ENCODE measurements around the gene TIMM22.

Gene TIMM22

DNA sequence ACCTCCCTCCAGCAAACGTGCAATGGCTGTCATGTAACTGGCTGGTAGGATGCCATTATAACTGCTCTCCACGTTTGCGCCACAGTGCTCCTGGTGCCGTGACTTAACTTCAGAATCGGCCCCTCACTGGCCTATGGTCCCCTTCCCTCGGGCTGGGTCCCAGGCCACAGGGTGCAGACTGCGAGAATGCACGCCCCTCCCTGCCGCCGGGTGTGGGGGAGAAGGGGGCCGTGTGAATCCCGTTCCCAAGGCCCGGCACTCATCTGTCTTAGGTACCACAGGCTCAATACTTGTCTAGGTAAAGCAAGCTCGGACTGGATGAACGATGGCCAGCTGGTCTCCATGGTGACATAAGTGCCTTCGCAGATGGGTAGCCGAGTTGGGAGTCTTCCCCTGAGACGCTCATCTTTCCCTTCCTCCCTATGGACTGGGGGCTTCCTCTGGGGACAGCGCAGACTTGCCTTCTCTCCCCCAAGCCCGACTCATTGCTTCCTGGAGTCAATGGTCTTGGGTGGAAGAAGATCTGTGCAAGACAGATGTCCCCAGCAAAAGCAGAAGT lies 37.8 kb downstream of the TIMM22 start:
- no peak overlapping the region for H3K27ac ChIP-seq
- TF ChIP-seq ZFX (IDR thresholded peaks at IDR 0.05) (no peak), CTCF (conservative IDR thresholded peaks at IDR 0.05) (no peak)

- no peak overlapping the region for H3K27ac ChIP-seq
- TF ChIP-seq CTCF (conservative IDR thresholded peaks at IDR 0.05) (no peak), ZFX (IDR thresholded peaks at IDR 0.05) (no peak)
These were observed 38.7 kb downstream of the TIMM22 start for GRCh38 chr17:1035546-1036170.

DNA sequence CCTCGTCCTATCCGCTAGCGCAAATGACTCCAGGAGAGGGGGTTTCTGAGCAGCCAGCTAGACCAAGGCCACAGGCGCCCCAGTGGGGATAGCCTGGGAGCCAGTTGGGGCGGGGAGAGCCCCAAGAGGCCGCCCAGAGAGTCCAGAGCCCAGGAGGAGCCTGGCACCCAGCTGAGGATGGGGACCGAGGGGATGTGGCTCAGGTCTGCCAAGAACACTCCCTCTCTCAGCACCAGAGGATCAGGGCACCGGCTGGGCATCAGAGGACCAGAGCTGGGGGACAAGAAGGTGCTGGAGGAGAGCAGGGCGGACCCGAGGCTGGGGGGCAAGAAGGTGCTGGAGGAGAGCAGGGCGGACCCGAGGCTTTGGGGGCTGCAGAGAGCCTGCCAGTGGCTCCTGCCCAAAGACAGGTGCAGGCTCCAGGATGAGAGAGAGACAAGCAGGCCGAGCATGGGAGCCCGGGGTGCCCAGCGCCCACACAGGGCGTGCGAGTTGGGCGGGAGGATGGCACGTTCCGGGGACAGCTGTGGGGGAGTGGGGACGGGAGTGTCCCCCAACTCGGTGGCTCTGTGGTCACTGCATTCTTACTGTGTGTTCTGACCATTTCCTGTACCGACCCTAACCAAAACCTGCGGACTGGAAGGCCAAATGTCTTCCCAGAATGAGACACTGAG lies 39.4 kb downstream of the TIMM22 start:
- TF ChIP-seq CTCF (conservative IDR thresholded peaks at IDR 0.05) (no peak), ZFX (IDR thresholded peaks at IDR 0.05) (no peak)
- H3K27ac ChIP-seq = no peak overlapping the region

- TF ChIP-seq ZFX (IDR thresholded peaks at IDR 0.05) = no peak
- no peak for TF ChIP-seq CTCF (conservative IDR thresholded peaks at IDR 0.05)
- no peak overlapping the region for H3K27ac ChIP-seq
These were observed 39.9 kb downstream of the TIMM22 start for GRCh38 chr17:1036845-1037237.

DNA sequence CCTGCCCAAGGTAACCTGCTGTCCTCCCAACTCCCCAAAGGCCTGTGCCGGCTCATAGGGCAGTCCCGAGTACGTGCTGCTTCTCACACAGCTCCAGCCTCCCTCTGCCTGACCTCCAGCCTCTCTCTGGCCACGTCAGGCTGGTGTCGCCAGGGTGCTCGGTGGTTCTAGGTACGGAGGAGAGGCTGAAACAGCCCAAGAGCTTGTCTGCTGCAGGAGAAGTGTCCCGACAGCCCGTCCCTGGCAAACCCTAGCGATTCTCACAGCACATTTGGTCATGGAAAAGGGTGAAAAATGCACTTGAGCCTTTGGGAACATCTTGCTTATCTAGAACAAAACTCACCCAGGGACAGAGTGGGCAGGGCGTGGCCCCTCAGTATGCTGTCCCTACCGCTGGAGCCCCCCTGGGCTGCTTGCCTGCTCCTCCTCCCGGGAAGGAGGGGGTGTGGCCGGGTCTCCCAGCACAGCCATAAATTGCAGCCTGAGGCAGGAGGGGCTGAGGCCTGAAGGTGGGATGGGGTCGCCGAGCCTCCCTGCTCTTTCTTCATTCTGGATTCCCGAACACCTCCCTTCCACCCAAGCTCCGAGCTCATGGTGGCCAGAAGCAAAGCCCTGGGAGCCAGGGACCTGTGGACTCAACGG lies 40.4 kb downstream of the TIMM22 start:
- no peak overlapping the region for H3K27ac ChIP-seq
- TF ChIP-seq ZFX (IDR thresholded peaks at IDR 0.05) (no peak), CTCF (conservative IDR thresholded peaks at IDR 0.05) (no peak)

GRCh38 chr17:1038459-1039122 lies 41.7 kb downstream of the TIMM22 start:
- TF ChIP-seq CTCF (conservative IDR thresholded peaks at IDR 0.05) (no peak), ZFX (IDR thresholded peaks at IDR 0.05) (no peak)
- H3K27ac ChIP-seq = no peak overlapping the region

Data from C4-2B (cell line).